Activated naive CD4-positive, alpha-beta T cell treated with anti-CD3 and anti-CD28 coated beads, Interleukin-2, amount 10 ng/mL, durations not matched to agents 5 hours and 36 hours (primary cell): Measurements from ENCODE around the gene PLEKHB1. TPM values are rescaled to one million over a fixed set of nuclear protein-coding genes. Genes with fewer than 3 reads are reported as not detected.

Source experiments
- total RNA-seq, 2 experiments: library from RNA; stranded (reverse); gene quantifications; one replicate each; pipeline ENCODE4 v1.2.3, GENCODE V29; 2021

The PLEKHB1 gene, protein sequence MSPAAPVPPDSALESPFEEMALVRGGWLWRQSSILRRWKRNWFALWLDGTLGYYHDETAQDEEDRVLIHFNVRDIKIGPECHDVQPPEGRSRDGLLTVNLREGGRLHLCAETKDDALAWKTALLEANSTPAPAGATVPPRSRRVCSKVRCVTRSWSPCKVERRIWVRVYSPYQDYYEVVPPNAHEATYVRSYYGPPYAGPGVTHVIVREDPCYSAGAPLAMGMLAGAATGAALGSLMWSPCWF
- 10 to 100 TPM; 12.6 to 13.6 TPM for total RNA-seq

DNA sequence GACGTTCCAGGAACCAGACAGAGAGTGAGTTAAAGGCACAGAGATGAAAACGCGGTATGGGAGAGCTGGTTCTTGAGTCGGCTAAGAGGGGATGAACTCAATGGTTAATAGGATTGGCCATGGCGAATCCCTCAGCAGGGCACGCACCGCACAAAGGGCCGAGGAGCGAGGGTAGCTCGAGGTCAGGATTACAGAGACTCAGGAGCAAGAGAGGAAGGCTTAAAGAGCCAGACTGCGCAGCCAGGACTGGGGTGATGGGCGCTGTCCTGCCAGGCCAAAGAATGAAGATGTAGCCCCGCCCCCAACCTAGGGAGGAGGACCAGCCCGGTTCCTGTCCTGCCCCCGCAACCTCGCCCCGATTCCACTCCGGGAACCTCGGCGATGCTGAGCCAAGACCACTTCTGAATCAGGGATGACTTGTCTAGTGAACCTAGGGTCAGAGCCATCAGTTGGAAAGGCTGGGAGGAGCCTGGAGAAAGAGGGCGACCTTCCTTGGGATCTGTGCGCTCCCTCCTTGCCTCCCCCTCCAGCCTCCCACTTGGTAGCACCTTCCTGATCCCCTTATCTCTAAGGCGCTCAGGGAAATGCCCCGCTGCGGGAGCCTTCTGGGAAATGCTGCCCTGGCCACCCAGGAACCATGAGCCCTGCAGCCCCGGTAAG is at the start of gene PLEKHB1:
Gene PLEKHB1 (plus strand): TSS at position 610 of the 660 bp plus-strand sequence. CDS start 28 bp downstream, at position 638.

GRCh38 chr11:73597956-73598718 is 48.2 kb upstream of the PLEKHB1 start, which contains the start of gene FAM168A:
TSS of gene FAM168A (minus strand) at chr11:73598112. CDS start at chr11:73468474, 129,638 bp downstream.

Other genes with a start within 250 kb of the PLEKHB1 start
- 10 to 100 TPM; 27.3 to 28.4 TPM for gene FAM168A, start 48.5 kb upstream of the PLEKHB1 start, total RNA-seq
- gene RAB6A, start 114.5 kb downstream of the PLEKHB1 start, total RNA-seq: 10 to 100 TPM; 81.8 to 94.8 TPM
- gene MRPL48, start 141.3 kb downstream of the PLEKHB1 start, total RNA-seq: 10 to 100 TPM; 41.1 to 50.1 TPM
- 10 to 100 TPM; 53.3 to 54.2 TPM for gene COA4, start 230.3 kb downstream of the PLEKHB1 start, total RNA-seq
- gene PAAF1, start 230.4 kb downstream of the PLEKHB1 start, total RNA-seq: 10 to 100 TPM; 15.1 to 18.6 TPM